GM19438 (cell line): ENCODE results near the gene FAM3A.

Source experiments
- ATAC-seq: cut with Tn5 transposase; IDR thresholded peaks from one replicate; pipeline ENCODE4 v1.9.1; 2021; ENCODE audit warnings: low read depth; ENCODE audit not compliant: unreplicated experiment

Gene FAM3A

GRCh38 chrX:154483325-154483724, 32.7 kb downstream of the FAM3A start:
- ATAC-seq: no peak

- no peak for ATAC-seq
Measured at GRCh38 chrX:154482786-154483185, 33.2 kb downstream of the FAM3A start.

DNA sequence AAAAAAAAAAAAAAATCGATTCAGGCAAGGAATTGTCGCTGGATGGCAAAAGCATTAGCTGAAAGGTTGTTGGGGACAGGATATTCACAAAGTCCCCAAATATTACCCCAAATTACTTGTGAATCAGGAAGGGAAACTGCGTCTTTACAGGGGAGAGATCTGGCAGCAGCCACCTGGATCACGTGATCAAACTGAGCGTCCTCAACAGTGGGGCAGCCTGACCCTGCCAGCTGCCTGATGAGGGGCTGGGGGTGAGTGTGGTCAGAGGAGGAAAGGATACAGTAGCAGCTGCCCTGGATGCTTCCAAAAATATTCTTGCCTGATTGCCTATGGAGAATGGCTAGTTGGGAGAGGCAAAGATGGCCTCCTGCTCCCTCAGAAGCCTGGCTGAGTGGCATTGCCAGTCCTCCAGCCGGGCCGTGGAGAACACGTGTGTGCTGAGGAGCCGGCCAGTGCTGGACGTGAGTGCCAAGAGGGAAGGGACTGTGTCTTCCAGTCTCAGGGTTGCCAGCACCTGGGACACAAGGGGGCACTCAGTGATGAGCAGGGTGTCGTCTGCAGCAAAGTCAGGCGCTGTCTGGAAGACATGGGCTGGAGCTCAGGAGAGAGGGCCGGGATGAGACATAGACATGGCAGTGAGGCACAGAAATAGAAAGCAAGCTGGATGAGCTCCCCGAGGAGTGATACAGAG, 34.0 kb downstream of the FAM3A start:
- no peak for ATAC-seq

GRCh38 chrX:154481195-154481594, 34.8 kb downstream of the FAM3A start:
- ATAC-seq: no peak

- peak; percentile 83 for ATAC-seq
Measured at GRCh38 chrX:154478728-154479622, 37.1 kb downstream of the FAM3A start, which contains the start of gene LAGE3. Gene LAGE3, minus strand, starts transcription at chrX:154479281. Its CDS starts 366 bp downstream, at chrX:154478915.

DNA sequence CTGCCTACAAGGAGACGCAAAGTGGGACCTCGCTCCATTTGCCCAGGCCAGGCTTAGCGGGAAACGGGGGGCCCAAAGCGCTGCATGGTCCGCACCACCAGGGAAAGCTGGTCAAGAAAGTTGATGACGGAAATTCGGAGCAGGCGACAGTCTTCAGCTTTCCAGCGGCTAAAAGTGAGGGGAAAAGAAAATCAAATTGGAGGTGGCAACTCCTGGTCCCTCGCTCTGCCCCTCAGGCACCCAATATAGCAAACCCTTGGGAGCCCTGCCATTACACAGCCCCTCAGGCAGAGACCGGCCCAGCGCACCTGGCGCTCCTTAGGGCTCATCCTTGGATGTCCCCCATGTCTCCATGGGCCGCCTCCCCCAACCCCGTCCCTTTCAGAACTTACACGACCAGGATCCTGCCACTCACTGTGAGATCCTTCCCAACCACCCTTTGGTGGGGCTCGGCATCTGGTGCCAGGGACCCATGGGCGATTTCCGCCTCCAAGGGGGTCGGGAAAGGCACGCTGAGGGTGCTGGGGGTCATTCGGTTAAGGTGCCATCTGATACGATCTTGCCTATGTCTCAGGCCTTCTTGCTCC, 38.0 kb downstream of the FAM3A start:
- no peak for ATAC-seq

- ATAC-seq: no peak
Measured at GRCh38 chrX:154476821-154477220, 39.2 kb downstream of the FAM3A start.

GRCh38 chrX:154473683-154474082, 42.3 kb downstream of the FAM3A start:
- no peak for ATAC-seq

GRCh38 chrX:154472685-154473632, 43.1 kb downstream of the FAM3A start:
- no peak for ATAC-seq

DNA sequence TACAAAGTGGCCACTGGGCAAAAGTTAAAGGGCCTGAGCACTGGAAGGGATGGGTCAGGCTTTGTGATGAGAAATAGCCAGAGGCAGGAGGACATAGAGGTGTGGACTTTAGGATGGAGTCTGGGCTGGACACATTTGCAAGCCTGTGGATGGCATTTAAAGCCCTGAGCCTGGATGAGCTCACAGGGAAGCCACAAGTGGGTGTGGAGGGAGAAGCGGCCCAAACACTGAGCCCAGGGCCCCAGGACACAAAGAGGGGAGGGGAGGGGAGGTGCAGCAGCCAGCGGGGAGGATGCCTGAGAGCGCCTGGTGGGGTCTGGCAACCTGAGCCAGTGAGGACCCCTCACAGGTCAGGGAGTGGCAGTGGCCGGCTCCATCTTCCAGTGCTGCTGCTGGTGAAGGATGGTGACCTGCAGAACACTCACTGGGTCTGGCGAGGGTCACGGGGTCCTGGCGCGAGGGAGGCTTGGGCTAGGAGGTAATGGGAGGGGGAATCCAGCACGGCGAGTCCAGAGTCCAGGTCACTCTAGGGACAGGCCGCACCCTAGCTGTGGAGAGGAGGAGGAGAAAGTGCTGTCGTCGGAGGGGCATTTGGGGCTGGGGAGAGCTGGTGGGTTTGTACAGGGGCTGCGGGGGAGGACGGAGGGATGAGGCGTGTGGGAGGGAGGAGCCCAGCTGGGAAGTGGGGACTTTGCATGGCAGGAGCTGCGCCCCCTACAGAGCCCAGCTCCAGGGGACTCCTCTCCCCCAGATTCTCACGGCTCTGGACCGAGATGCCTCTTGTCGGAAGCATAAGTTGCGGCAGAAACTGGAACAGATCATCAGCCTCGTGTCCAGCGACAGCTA, 44.0 kb downstream of the FAM3A start:
- no peak for ATAC-seq

GRCh38 chrX:154470914-154471568, 45.0 kb downstream of the FAM3A start:
- no peak for ATAC-seq

DNA sequence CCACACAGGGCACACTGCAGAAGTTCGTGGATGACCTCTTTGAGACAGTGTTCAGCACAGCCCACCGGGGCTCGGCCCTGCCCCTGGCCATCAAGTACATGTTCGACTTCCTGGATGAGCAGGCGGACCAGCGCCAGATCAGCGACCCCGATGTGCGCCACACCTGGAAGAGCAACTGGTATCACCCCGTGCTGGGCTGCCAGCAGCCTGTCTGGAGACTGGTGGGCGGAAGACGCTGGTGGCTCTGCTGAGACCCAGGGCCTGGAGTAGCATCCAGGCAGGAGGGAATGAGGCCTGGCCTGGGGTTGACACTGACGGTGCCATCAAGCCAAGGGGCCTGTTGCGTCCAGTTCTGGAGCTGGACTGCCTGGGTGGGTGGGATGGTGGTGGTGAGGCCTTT, 45.6 kb downstream of the FAM3A start:
- no peak for ATAC-seq

GRCh38 chrX:154469880-154470279, 46.2 kb downstream of the FAM3A start:
- no peak for ATAC-seq

GRCh38 chrX:154469114-154469513, 46.9 kb downstream of the FAM3A start:
- ATAC-seq: no peak

GRCh38 chrX:154468217-154468616, 47.8 kb downstream of the FAM3A start:
- no peak for ATAC-seq

DNA sequence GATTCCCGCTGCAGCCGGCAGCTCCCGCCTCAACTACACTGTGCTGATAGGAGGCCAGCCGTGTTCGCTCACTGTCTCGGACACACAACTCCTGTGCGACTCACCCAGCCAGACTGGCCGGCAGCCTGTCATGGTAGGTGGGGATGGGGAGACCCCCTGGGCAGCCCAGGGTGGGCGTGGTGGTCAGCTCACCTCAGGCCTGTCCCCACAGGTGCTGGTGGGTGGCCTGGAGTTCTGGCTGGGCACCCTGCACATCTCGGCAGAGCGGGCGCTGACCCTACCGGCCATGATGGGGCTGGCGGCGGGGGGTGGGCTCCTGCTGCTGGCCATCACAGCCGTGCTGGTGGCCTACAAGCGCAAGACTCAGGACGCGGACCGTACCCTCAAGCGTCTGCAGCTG, 48.5 kb downstream of the FAM3A start:
- ATAC-seq: no peak

GRCh38 chrX:154466907-154467306, 49.1 kb downstream of the FAM3A start:
- ATAC-seq: no peak

DNA sequence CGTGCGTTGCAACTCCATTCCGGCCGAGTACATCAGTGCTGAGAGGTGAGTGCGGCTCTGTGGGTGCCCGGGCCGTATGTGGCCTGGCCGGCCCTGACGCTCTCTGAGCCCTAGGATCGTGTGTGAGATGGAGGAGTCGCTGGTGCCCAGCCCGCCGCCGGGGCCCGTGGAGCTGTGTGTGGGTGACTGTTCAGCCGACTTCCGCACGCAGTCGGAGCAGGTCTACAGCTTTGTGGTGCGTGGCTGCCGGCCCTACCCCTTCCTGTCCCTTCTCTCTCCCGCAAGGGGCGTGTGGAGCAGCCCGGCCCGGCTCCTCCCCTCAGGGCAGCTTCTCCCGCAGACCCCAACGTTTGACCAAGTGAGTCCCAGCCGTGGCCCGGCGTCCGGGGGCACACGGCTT, 50.0 kb downstream of the FAM3A start:
- ATAC-seq: no peak

- no peak for ATAC-seq
Measured at GRCh38 chrX:154465601-154466000, 50.4 kb downstream of the FAM3A start.
